GM04503 (cell line): ENCODE results near the gene KLHL30.

ENCODE experiments used
- DNase-seq: peaks from one replicate; pipeline ENCODE4 v3.0.0-alpha.2; 2012; ENCODE audit warnings: low read depth

KLHL30 gene

GRCh38 chr2:238180554-238180953 lies 42.1 kb downstream of the KLHL30 start:
- no peak for DNase-seq

- DNase-seq: no peak
Measured at GRCh38 chr2:238182362-238182761, 43.9 kb downstream of the KLHL30 start.

- DNase-seq: no peak
Measured at GRCh38 chr2:238183821-238184220, 45.4 kb downstream of the KLHL30 start.

- DNase-seq: no peak
Measured at GRCh38 chr2:238187618-238188548, 49.4 kb downstream of the KLHL30 start.

- DNase-seq: no peak
Measured at GRCh38 chr2:238190445-238190844, 52.0 kb downstream of the KLHL30 start.
